Renal pelvis (tissue), 4 donors: ENCODE data around the gene CAMK1D. TPM values are rescaled to one million over a fixed set of nuclear protein-coding genes. Genes with fewer than 3 reads are reported as not detected.
"Not testable (repeated sequence)": the region's sequence is repeated elsewhere in the genome, so short reads cannot be mapped to it uniquely, and the experiment has no call there.

ENCODE experiments used
- DNase-seq: peaks from one replicate; pipeline ENCODE4 v3.0.0-alpha.2; 2013
- polyA plus RNA-seq, 3 donors: library from polyadenylated mRNA; unstranded; fragments of 120-200 nt; gene quantifications; one replicate each; pipeline ENCODE4 v1.2.1, GENCODE V29; 2013; ENCODE audit not compliant: insufficient read length in 3 of 3

The CAMK1D gene
- polyA plus RNA-seq, 3 donors = 9.2 to 11.8 (median 10.6) TPM

- no peak for DNase-seq
Observed at GRCh38 chr10:12428447-12429135, 79.2 kb downstream of the CAMK1D start.

GRCh38 chr10:12430406-12430982, 81.1 kb downstream of the CAMK1D start:
- DNase-seq = no peak

GRCh38 chr10:12431151-12432101, 82.1 kb downstream of the CAMK1D start:
- no peak for DNase-seq

GRCh38 chr10:12432402-12433189, 83.2 kb downstream of the CAMK1D start:
- DNase-seq = no peak

- no peak for DNase-seq
Observed at GRCh38 chr10:12434277-12434676, 84.9 kb downstream of the CAMK1D start.

GRCh38 chr10:12434677-12435076, 85.3 kb downstream of the CAMK1D start:
- not testable (repeated sequence) for DNase-seq

- no peak for DNase-seq
Observed at GRCh38 chr10:12435348-12435747, 86.0 kb downstream of the CAMK1D start.

GRCh38 chr10:12438919-12439692, 89.8 kb downstream of the CAMK1D start:
- DNase-seq = no peak

GRCh38 chr10:12439767-12440166, 90.4 kb downstream of the CAMK1D start:
- DNase-seq = not testable (repeated sequence)

GRCh38 chr10:12443026-12443425, 93.7 kb downstream of the CAMK1D start:
- no peak for DNase-seq

GRCh38 chr10:12444981-12445700, 95.8 kb downstream of the CAMK1D start:
- no peak for DNase-seq

- no peak for DNase-seq
Observed at GRCh38 chr10:12445701-12446334, 96.5 kb downstream of the CAMK1D start.

GRCh38 chr10:12448340-12448728, 99.0 kb downstream of the CAMK1D start:
- DNase-seq = no peak

- DNase-seq = no peak
Observed at GRCh38 chr10:12448729-12449391, 99.5 kb downstream of the CAMK1D start.

- DNase-seq = no peak
Observed at GRCh38 chr10:12455318-12455717, 106.0 kb downstream of the CAMK1D start.

GRCh38 chr10:12455766-12456165, 106.4 kb downstream of the CAMK1D start:
- no peak for DNase-seq

GRCh38 chr10:12459340-12459739, 110.0 kb downstream of the CAMK1D start:
- no peak for DNase-seq

- DNase-seq = no peak
Observed at GRCh38 chr10:12459762-12460161, 110.4 kb downstream of the CAMK1D start.

GRCh38 chr10:12463459-12463838, 114.1 kb downstream of the CAMK1D start:
- DNase-seq = no peak
